GM12872 (cell line): ENCODE data around the gene OAF.

Source experiments
- TF ChIP-seq, protein P1 (sequence below): IDR thresholded peaks from 3 replicates; pipeline ENCODE4 v1.5.1; 2011; ENCODE audit warnings: low read depth, mild to moderate bottlenecking, low read length, moderate library complexity; ENCODE audit not compliant: insufficient read depth

OAF gene

DNA sequence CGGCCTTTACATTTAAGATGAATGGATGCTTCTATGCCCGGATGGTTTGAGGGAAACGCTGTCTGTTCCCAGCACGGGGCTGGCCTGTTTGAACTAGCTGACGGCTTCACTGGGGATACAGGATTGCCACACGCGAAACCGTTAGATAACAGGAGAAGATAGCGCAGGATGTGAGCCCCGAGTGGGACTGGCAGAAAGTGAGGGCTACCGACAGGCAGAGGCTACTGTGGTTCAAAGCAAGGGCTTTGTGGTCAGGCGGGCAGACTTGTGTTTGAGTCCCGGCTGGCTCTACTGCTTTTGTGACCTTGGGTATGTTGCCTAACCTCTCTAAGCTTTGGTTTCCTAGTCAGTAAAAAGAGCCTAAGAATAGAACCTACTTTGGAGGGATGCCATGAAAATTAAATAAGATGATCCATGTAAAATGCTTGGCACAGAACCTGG is 2.8 kb upstream of the OAF start:
- TF ChIP-seq, protein P1, sequence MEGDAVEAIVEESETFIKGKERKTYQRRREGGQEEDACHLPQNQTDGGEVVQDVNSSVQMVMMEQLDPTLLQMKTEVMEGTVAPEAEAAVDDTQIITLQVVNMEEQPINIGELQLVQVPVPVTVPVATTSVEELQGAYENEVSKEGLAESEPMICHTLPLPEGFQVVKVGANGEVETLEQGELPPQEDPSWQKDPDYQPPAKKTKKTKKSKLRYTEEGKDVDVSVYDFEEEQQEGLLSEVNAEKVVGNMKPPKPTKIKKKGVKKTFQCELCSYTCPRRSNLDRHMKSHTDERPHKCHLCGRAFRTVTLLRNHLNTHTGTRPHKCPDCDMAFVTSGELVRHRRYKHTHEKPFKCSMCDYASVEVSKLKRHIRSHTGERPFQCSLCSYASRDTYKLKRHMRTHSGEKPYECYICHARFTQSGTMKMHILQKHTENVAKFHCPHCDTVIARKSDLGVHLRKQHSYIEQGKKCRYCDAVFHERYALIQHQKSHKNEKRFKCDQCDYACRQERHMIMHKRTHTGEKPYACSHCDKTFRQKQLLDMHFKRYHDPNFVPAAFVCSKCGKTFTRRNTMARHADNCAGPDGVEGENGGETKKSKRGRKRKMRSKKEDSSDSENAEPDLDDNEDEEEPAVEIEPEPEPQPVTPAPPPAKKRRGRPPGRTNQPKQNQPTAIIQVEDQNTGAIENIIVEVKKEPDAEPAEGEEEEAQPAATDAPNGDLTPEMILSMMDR, result no peak

DNA sequence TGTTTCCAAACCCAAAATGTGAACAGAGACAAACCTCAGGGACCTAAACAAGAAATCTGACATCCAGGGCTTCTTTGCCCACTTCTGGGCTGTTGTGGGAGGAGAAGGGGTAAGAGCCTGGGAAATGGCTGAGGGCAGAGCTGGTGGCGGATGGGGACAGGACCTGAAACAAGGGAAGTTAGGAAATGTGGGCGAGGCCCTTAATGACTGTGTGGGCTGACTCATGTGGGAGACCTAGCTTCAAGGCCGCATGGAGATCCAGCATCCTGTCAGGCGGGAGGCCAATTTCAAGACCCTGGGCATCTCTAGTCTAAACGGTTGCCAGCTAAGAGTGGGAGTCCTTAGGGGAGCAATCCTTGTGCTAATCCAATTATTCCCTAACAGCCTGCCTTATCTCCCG is 2.1 kb upstream of the OAF start:
- TF ChIP-seq, protein P1, result no peak

DNA sequence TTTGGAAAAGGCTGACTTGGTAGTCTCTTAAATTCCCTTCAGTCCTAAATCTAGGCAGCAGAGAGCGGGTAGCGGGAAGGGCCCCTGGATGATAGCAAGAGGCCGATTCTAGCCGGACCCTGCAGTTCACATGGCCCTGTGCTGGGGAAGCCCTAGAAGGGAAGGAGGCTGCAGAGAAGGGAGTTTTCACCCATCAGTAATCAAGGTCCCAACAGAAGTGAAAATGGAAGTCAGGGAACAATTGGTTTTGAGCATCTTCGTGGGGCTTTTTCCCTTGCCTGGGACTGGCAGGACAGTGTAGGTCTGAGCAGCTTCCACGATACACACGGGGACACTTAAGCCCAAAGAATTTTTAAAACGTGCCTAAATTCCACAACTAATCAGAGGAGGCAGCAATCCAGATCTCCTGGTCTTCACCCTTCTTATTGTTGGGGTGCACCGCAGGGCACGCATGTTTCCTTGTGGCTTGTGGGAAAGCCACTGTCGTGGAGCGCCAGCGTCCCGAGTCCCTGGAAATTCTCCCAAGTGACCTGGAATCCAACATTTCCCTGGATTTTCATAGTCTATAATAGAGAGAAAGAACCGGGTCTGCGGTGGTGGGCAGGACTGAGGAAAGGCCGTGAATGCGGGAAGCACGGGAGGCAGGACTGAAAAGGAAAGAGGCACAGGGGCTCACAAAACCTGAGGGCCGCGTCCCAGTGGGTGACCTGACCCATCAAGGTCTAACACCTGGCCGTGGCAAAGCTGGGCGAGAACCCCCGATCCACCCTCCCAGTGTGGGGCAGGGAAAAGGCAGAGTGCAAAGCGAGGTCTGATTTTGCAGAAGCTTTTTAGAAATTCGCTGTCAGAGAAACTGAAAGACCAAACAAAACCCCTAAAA is 846 bp upstream of the OAF start:
- TF ChIP-seq, protein P1, result no peak

DNA sequence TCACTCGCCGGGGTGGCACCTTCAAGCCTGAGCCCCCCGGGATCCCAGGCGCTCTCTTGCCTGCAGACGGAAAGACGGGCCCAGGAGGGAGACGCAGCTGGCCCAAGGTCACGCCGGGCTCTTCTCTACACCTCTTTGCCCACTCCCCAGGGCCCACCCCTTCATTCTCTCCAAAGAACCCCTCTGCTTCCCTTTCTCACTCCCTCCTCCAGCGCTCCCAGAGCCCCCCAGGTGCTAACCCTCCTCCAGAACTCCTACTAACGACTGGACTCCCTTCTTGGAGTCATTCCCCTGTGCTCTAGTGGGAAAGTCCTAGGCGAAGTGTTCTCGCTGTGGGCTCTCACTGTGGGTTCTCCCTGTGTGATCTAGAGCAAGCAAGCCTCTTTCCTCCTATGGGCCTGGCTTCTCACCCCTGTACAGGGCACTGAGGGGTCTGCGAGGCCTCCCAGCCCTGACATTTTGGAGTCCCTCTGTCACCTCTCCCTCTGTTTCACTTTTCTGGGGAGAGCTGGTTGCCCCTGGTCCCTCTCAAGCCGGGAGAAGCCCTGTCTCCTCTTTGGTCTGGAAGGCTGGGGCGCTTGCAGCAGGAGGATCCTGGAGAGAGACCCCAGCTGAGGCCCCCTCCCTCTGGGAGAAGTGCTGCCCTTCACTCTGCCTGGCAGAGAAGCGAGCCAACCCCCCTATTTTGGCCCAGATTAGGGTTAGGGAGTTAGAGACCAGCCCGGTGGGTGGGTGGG is 858 bp downstream of the OAF start:
- TF ChIP-seq, protein P1, result no peak

DNA sequence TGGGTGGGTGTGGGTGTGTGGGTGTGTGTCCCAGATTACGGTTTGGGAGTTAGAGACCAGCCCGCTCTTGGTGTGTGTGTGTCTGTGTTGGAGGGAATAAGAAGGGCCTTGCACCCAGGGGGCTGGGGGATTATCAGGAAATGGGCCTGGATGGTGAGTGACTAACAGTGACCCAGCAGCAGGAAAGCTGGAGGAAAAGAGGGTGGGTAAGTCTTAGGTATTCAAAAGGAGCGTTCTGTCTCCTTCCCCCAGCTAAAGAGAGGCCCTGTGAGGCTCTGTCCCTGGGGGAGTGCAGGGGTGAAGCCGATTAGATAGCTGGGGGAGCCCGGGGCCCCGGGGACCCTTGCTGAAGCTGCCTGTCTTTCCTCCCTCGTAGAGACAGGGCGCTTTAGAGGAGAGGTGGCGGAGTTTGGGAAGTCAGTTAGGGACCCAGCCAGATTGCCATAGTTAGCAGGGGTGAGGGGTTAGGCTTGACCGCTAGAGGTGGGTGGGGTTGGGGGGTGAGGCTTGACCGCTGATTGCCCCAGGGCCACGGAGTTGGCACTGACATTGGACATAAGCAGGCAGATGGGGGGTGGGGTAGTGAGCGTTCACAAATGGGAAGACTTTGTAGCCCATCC is 1.5 kb downstream of the OAF start:
- TF ChIP-seq, protein P1, result no peak

DNA sequence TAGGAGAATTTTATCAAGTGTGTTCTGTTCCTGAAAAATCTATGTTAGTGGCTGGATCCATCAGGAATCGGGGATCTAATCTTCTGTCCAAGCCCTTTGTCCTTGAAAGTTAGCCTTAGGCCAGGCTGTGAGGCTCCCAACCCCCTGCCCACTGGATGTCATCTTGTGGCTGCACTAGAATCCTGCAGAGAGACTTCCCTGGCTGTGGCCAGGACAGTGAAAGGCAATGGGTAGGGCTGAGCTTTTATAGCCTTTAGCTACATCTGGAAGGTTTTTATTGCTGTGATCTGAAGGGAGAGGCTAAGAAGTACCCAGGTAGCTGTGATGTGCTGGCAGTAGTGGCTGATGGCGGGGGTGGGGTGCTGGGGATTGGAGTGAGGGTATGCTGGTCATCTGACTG is 2.1 kb downstream of the OAF start:
- TF ChIP-seq, protein P1, result no peak

DNA sequence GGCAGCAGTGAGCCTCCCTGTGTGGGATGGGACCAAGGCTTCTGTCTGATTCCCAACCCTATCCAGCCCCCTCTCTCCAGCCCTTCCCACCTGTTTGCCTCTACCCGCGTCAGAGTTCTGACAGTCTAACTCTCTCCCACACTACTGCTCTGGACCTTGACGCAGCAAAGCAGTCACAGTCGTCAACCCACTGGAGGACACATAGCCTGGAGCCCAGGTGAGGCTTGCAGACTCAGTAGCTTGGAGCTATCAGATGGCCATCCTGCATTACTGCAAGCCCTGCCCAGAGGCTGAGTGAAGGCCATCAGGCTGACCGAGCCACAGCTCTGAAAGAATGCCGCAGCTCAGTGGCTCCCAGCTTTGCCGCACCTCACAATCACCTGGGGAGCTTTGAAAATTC is 3.7 kb downstream of the OAF start:
- TF ChIP-seq, protein P1, result no peak
